GM19397 (cell line): ENCODE measurements around the gene C21orf91.

Experiments
- ATAC-seq: cut with Tn5 transposase; IDR thresholded peaks from one replicate; pipeline ENCODE4 v1.9.1; 2021; ENCODE audit warnings: mild to moderate bottlenecking, moderate library complexity; ENCODE audit not compliant: unreplicated experiment

Gene C21orf91

GRCh38 chr21:17799414-17800164, 19.6 kb downstream of the C21orf91 start:
- ATAC-seq = no peak

- ATAC-seq = no peak
Measured at GRCh38 chr21:17798796-17799195, 20.4 kb downstream of the C21orf91 start.

- ATAC-seq = no peak
Measured at GRCh38 chr21:17797967-17798366, 21.2 kb downstream of the C21orf91 start.

GRCh38 chr21:17796503-17796902, 22.7 kb downstream of the C21orf91 start:
- no peak for ATAC-seq

- ATAC-seq = no peak
Measured at GRCh38 chr21:17796037-17796403, 23.1 kb downstream of the C21orf91 start.

GRCh38 chr21:17795146-17796036, 23.8 kb downstream of the C21orf91 start:
- no peak for ATAC-seq

- no peak for ATAC-seq
Measured at GRCh38 chr21:17794518-17795145, 24.5 kb downstream of the C21orf91 start.

- peak; percentile 62 for ATAC-seq
Measured at GRCh38 chr21:17793246-17794123, 25.7 kb downstream of the C21orf91 start.

GRCh38 chr21:17789656-17790055, 29.5 kb downstream of the C21orf91 start:
- ATAC-seq = no peak

GRCh38 chr21:17789069-17789468, 30.1 kb downstream of the C21orf91 start:
- no peak for ATAC-seq

- ATAC-seq = no peak
Measured at GRCh38 chr21:17786851-17787181, 32.3 kb downstream of the C21orf91 start.

GRCh38 chr21:17786071-17786850, 32.9 kb downstream of the C21orf91 start:
- no peak for ATAC-seq

GRCh38 chr21:17785403-17785788, 33.8 kb downstream of the C21orf91 start:
- ATAC-seq = no peak

- peak; percentile 51 for ATAC-seq
Measured at GRCh38 chr21:17784604-17785402, 34.4 kb downstream of the C21orf91 start.

- ATAC-seq = peak; percentile 64
Measured at GRCh38 chr21:17784180-17784598, 35.0 kb downstream of the C21orf91 start.

GRCh38 chr21:17783481-17784179, 35.5 kb downstream of the C21orf91 start:
- ATAC-seq = peak; percentile 38

GRCh38 chr21:17783003-17783402, 36.2 kb downstream of the C21orf91 start:
- no peak for ATAC-seq

GRCh38 chr21:17782051-17782450, 37.1 kb downstream of the C21orf91 start:
- ATAC-seq = no peak

- no peak for ATAC-seq
Measured at GRCh38 chr21:17781524-17781923, 37.6 kb downstream of the C21orf91 start.
